HG03066 (cell line): ENCODE data around the gene FOXRED1.
"Not testable (repeated sequence)": the region's sequence is repeated elsewhere in the genome, so short reads cannot be mapped to it uniquely, and the experiment has no call there.

ENCODE experiments used
- ATAC-seq: cut with Tn5 transposase; IDR thresholded peaks from one replicate; pipeline ENCODE4 v1.9.1; 2021; ENCODE audit warnings: low read depth; ENCODE audit not compliant: unreplicated experiment

The FOXRED1 gene

DNA sequence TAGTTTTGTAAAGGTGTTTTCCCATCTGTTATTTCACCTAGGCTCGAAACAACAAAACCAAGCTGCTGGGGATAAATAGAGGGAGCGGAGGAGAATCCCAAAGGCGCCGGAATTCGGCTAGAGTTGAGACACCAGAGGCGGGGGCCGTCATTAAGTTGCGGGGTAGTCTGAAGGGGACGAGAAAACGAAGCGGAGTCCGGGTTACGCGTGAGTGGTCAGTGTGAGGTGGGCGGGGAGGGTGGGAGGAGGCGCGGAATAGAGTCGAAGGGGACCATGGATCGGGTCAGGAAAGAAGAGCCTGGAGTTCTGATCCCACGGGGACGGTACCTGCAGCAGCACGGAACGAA, 620 bp upstream of the FOXRED1 start:
- ATAC-seq, result peak; percentile 7

DNA sequence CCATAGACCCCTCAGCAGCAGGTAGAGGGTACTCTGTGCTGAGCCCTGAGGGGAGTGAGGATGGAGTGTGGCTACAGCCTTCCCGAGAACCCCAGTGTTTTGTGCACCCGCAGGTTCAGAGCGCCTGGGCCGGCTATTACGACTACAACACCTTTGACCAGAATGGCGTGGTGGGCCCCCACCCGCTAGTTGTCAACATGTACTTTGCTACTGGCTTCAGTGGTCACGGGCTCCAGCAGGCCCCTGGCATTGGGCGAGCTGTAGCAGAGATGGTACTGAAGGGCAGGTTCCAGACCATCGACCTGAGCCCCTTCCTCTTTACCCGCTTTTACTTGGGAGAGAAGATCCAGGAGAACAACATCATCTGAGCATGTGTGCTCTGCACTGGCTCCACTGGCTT, 8.4 kb downstream of the FOXRED1 start:
- no peak for ATAC-seq

DNA sequence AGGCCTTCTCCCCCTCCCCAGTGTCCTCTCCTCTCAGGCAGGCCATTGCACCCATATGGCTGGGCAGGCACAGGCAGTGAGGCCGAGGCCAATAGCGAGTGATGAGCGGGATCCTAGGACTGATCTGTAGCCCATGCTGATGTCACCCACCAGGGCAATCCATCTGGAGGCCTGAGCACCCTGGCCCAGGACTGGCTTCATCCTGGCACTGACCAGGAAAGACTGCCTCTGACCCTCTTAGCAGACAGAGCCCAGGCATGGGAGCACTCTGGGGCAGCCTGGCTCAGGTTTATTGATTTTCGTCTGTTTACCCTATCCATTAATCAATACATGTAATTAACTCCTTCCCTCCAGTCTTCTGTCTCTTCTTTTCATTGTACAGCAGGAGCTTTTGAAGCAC, 8.8 kb downstream of the FOXRED1 start:
- no peak for ATAC-seq

DNA sequence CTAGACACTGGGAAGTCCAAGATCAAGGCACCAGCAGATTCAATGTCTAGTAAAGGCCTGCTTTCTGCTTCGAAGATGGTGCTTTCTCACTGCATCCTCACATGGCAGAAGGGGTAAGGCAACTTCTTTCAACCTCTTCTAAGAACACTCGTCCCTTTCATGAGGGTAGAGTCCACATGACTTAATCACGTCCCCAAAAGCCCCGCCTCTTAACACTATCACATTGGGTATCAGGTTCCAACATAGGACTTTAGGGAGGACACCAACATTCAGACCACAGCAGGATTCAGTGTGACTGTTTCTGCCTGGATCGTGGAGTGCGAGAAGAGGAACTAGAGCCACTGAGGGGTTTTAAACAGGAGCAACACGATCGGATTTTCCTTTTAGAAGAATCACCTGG, 10.2 kb downstream of the FOXRED1 start:
- ATAC-seq, result no peak

DNA sequence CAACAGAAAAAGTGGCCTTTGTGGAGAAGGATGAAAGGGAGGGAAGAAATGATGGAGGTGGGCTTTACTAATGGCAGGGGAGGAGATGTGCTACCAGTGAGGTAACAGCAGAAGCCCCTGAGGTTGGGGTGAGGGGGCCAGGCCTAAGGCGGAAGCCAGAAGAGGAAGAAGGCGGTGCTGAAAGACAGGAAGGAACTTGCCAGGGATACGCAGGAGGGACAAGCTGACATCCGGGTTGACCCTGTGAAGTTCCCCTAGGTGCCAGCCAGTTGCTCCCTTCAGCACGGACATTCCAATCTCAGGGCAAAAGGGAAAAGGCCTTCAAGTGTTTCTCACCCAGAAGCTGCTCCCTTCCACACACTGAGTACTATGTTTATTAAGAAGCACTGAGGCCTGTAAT, 11.6 kb downstream of the FOXRED1 start:
- ATAC-seq, result no peak

DNA sequence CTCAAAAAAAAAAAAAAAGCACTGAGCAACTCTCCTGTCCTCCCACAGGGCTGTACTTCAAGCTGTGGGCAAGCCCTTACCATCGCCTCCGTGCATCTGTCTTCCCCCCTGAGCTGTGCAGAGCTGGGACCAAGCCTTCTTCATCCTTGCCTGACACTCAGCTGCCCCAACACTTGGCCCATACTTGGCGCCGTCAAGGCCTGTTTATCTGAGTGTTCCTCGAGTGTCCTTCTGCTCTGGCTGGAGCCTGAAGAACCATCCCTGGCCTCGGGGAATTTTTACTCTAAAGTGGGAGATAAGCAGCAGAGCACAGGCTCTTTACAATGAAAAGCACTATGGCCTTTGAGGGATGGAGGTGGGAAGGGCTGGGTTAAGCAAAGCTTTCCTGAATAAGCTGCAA, 12.3 kb downstream of the FOXRED1 start:
- ATAC-seq, result no peak

DNA sequence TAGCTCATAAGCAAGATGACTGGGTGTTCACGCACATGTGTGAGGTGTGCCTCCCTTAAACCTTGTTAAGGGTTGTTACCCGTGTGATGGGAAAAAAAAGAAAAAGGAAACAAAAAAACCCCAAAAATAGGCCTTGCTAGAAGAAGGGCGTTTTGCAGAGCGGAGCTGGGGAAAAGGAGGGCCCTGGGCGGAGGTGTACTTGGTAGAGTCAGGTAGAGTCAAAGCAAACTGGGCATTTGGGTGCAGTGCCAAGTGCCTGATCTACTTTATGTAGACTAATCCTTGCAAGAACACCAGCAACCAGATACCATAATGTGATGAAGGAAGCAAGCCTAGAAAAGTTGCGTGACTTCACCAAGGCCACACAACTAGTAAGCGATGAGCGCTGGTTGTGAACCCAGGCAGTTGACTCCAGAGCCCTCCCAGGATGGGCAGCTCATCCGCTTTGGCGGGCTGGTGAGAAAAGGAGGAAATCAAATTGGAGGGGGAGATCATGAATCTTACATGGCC, 12.8 kb downstream of the FOXRED1 start:
- no peak for ATAC-seq

DNA sequence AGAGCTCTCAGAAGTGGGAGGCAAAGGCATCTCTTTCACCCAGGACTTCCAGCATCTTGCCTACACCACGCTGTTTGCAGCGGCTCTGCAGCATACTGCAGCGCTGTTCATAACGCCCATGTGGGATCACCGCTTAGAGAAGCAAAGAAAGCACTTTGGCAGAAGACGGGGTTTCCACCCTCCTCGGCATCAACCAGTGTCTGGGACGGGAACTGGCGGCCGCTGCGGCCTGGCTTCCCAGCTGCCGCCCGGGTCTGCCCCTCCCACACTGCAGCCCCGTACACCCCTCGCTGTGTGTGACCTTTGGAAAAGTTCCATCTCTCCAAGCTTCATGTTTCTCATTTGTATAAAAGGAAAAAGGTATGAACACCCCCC, 13.4 kb downstream of the FOXRED1 start:
- peak; percentile 16 for ATAC-seq

DNA sequence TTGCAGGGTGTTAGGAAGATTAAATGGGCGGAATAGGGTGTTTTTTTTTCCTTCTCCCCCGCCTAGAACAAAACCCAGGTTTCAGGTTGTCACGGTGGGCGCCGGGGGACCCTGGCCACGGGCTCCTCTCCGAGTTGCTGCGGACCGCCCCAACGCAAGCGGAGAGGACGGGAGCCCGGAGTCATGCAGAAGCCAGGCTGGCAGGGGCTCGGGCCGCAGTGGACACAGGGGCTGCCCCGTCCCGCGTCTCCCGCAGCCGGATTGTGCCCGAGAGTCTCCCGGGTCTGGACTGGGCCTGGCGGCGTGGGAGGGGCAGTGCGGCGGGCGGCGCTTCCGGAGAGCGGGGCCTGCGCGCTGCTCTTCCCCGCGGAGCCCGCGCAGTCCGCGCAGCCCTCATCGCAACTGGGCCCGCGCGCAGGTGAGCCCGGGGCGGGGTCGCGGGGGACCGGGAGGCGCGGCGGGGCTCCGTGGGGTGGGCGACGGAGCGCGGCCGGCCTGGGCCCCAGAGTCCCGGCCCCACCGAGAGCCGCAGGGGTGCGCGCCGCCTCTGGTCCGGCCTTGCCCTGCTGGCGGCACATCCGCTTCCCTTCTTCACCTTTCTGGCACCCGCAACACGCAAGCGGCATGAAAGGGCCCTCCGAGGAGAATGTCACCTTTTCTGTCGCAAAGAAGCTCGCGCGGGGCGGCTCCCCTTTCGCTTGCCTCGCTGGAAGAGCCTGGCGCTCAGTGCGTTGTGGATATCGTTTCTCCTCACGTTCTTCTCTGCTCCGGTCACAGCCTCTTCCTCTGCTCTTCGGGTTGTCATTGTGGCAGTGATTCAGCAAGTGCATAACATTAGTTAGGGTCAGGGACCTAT, 14.0 kb downstream of the FOXRED1 start, which contains the start of gene TIRAP:
TIRAP (plus strand) TSS at position 358 of the 856 bp plus-strand sequence. CDS start 7,802 bp downstream, outside the sequence.
- peak; percentile 65 for ATAC-seq

DNA sequence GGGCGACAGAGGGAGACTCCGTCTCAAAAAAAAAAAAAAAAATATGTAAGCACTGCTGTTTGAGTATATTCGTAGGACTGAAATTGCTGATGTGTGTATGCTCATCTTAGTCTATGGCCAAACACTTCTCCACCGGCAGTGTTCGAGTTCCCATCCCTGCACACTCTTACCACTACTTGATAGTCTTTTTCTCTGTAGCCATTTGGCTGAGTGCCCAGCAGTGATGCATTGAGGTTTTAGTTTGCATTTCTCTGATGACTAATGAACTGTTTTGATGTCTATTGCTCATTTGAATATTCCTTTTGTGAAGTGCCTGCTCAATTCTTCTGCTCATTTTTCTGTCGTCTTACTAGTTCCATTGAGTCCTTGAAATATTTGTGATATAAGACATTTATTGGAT, 15.9 kb downstream of the FOXRED1 start:
- no peak for ATAC-seq

DNA sequence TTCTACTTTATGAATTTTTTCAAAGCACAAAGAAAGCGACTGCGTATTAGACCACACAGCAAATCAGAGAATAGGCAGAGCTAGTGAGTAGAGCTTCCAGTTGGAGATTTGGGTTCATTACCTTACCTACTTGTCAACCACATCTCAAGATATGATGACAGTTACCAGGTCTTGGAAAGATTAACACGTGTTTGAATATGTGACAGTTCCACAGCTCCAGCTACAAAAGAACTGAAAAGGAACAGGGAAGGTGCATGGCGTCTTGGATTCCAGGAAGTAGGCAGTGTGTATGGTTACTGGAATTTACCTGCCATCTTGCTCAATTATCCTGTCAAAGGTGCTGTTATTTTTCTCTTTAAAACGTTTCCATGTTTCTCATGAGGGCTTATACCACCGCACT, 19.3 kb downstream of the FOXRED1 start:
- no peak for ATAC-seq

DNA sequence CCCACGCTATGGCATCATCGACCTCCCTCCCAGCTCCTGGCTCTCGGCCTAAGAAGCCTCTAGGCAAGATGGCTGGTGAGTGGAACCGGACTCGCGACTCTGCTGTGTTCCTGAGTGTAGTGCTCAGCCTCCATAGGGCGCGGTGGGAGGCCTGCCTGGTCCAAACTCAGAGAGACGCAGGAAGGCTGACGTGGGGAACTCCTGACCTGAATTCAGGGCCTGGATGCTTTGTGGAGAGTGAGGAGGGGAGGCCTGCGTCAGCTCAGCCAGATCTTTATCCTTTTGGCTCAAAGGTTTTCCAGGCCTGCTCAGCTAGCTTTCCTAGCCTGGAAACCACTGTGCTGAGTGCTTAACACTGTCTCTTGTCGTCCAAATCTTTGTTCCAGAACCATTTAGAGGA, 21.9 kb downstream of the FOXRED1 start:
- ATAC-seq, result no peak

DNA sequence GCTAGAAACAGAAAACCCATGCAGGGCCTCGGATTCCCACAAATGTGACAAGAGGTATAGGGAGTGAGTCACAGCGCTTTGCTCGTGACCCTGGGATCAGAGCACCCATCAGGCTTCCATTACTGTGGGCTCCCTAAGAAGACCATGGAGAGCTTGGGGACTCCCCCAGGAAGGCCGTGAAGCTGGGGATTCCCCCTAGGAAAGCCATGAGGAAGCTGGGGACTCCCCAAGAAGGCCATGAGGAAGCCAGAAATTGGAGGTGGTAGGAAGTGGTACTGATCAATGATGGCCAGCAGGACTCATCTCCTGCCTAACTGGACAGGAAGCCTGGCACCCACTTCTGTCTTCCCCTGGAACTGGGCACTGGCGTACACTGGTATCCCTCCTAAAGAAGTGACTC, 24.8 kb downstream of the FOXRED1 start:
- ATAC-seq, result no peak

DNA sequence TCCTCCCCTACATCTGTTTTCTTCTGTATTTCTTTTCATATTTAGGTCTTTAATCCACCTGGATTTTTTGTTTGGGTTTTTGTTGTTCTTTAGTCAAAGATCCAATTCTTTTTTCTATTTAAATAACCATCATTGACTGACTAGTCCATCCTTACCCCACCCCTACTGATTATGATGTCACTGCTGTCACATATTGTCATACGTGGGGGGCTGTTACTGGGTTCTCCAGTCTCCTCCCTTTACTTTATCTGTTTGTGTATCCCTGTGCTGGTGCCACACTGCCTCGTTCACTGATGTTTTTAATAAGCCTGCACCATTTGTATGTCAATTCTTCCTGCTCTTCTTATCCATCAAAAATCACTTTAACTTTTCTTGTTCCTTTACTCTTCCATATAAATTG, 28.1 kb downstream of the FOXRED1 start:
- ATAC-seq, result no peak

DNA sequence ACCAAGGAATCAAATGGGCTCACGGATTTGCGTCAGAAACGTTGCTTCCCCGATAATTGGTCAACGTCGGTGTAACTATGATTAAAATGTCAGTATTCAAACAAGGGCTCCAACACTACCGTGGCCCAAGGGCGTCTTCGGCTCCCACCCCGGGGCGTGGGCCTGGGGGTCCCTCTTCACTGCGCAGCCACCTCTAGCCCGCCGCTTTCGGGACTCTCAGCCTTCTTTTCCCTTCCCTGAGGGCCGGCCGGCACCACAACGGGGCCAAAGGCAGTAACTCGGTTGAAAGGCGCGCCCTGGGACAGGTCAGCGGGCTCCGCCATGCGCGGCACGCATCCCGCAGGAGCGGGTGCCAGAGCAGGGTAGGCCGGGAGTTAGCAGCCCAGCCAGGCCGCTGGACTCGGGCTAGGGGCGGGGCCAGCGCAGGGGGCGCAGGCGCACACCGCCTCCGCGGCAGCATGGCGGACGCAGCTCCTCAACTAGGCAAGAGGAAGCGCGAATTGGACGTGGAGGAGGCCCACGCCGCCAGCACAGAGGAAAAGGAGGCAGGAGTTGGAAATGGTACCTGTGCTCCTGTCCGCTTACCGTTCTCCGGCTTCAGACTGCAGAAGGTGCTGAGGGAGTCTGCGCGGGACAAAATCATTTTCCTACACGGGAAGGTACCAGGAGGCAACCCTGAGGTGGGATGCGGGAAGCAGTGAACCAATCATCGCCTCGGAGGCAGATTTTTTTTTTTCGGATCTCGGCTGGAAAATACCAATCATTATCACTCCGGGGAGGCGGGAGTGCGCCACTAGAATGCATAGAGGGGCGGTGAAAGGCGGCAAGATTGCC, 34.9 kb downstream of the FOXRED1 start, which contains the start of gene DCPS:
DCPS (plus strand) TSS at position 438 of the 834 bp plus-strand sequence; CDS start at position 459, 21 bp downstream.
- ATAC-seq, result peak; percentile 89

DNA sequence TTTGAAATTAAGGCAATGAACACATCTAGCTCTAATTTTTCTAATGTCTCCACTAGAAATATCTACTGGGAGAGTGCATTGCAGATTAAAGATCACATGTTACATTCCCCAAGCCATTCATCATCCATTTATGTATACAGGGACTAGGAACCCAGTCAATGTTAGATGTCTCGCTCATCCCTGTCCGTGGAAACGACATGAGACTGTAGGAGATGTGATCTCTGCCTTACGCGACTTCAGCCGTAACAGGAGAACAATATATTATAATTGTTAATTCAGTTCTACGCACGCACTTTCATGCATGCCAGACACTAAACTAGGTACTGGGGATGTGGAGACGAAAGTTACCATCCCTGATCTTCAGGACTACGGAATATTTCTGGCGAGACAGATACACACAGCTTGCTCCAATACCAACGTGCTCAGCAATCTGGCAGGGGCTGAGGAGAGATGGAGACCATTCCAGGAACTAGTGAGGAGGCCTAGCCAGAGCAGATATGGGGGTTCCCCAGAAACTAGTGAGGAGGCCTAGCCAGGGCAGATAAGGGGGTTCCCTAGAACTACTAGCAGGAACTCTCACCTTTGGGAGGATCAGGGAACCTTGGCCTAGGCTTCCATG, 35.6 kb downstream of the FOXRED1 start:
- ATAC-seq, result no peak

DNA sequence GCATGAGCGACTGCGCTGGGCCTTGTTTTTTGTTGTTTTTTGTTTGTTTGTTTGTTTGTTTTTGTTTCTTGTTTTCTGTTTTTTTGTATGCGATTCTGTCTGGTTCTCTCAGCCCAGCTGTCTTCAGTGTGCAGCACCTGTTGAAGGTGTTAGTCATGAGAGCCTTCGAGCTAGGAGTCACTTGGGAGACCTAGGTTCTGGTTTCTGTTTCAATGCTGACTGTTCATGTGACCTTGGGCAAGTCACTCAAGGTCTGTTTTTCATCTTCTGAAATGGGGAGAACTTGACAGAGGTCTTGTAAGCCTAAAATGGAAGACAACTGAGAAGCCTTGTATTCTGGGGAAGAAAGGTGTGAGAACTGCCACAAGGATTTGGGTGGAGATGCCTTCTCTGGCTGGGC, 36.7 kb downstream of the FOXRED1 start:
- ATAC-seq, result peak; percentile 43

DNA sequence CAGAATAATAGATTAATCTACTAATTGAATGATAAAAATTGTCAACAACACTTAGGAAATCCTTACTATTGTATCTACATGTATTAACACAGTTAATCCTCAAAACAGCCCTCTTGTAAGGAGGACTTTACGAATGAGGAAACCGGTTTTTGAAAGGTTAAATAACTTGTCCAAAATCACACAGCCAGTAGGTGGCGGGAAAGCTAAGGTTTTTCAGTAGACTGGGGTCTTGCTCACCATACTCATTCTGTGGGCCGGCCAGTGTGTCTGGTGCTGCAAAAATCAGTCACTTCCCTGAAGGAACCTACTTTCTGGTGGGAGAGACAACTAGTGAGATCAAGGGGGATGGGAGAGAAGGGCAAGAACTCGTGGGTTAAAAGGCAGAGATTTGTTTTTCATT, 38.8 kb downstream of the FOXRED1 start:
- ATAC-seq, result no peak

DNA sequence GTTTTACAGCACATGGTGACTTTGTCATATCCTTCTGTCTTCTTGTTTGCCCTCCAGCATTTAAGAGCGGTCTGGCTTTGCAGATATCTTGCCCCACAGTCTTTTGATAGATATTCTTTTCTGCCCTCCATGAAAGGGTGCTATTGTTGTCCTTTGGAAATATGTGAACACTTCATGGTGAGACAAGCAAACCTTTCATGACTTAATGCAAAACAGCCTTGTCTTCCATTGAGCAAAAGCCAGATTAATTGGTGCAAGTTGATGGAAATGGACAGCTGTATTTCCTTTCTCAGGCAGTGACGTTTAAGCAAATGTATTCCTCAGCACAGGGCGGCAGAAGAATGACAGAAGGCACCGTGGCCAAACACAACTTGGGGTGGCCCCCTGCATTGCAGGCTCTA, 39.3 kb downstream of the FOXRED1 start:
- no peak for ATAC-seq

DNA sequence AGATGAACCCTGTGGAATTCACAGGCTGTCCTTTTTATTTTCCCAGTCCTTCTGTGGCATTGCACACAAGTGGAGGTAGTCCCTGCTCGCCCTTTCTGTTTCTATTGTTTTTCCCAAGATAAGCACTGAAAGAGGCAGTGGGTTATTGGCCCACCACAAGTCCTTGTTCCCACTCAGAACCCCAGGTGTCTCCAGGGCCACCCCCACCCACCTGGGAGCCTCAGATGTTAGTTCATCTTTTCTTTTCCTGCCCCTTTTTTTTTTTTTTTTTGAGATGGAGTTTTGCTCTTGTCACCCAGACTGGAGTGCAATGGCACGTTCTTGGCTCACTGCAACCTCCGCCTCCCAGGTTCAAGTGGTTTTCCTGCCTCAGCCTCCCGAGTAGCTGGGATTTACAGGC, 39.8 kb downstream of the FOXRED1 start:
- ATAC-seq, result not testable (repeated sequence)
